ENCODE measurements around the gene TMEM212. TPM values are rescaled to one million over a fixed set of nuclear protein-coding genes. Genes with fewer than 3 reads are reported as not detected.

The TMEM212 gene
- total RNA-seq (2014; rRNA removed; shearing (Covaris generic)): not detected in 2 replicates

DNA sequence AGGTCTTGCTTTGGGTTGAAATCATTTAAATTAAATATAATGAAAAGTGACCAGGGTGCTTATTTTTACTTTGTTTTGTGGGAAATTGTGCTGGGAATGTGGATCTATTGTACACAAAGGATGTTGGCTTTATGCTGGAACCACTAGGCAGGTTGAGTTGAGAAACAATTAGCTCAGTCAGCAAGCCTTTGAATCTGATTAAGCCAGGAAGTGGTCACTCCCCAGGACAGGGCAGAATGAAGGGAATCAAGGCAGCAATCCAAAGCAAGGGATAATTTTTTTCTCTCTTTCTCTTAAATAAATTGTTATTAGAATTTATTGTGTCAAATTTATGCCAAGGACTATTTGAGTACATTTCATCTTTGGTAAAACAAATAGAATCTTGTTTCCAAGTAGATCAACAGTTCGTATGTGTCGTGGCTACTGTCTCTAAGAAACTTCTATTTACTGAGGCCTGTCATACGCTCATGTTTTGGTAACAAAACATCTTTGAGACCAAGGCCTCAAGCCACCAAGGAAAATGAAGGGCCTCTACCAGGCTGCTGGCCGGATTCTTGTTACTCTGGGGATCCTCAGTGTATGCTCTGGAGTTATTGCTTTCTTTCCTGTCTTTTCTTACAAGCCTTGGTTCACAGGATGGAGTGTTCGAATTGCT, at the start of gene TMEM212:
Gene TMEM212, plus strand, starts transcription at position 486 of the 655 bp plus-strand sequence. Its CDS starts 35 bp downstream, at position 521.
- peak; percentile 58 for DNase-seq (ENCODE audit: low spot score)

GRCh38 chr3:171796625-171797264, 46.4 kb upstream of the TMEM212 start:
- no peak for DNase-seq (ENCODE audit: low spot score)

DNA sequence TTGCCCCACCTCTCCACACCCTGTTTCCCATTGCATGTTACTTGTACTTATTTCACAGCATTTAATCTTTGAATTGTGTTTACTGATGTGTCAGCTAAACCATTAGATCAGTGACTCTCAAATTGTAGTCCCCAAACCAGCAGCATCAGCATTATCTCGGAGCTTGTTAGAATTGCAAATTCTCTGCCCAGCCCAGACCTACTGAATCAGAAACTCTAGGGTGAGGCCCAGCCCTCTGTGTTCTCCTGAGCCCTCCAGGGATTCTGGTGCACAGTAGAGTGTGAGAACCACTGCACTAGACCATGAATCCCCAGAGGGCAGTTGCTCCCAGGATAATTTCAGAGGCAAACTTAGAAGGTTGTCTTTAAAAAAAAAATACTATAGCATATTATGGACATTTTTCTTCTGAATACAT, 45.9 kb upstream of the TMEM212 start:
- DNase-seq (ENCODE audit: low spot score): no peak

GRCh38 chr3:171797873-171798272, 45.3 kb upstream of the TMEM212 start:
- no peak for DNase-seq (ENCODE audit: low spot score)

DNA sequence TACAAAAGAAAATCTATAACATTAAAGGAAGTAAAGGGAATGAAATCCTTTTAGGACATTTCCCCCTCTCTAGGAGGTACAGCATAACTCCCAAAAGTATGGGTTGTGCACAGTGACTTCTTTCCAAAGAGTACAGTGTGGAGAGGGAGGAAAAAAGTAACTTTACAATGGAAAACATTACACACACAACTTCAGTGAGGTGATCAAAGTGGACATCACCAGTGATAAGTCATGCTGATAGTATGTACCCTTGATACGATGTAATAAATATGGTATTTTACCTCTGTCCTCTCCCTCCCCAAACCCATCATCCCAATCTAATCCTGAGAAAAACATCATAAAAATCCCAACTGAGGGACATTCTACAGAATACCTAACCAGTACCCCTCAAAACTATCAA, 43.6 kb upstream of the TMEM212 start:
- no peak for DNase-seq (ENCODE audit: low spot score)

- peak; percentile 40 for DNase-seq (ENCODE audit: low spot score)
These were observed 41.2 kb upstream of the TMEM212 start for GRCh38 chr3:171801738-171802589.

DNA sequence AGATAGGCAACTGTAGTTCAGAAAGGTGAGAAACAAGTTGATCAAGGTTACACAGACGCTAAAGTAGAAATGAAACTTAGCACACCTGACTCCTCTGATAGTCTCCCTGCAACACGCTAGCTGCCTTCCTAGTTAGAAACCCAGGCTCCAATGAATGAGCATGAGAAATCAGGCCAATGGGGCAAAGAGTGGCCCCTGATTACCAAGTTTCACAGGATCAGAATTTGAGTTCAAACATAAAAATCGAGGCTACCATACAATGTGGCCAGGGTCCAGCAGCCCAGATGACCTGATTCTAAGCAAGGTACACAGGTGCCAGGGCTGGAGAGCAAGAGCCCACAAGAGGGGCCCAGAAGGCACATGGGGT, 40.6 kb upstream of the TMEM212 start:
- no peak for DNase-seq (ENCODE audit: low spot score)

DNA sequence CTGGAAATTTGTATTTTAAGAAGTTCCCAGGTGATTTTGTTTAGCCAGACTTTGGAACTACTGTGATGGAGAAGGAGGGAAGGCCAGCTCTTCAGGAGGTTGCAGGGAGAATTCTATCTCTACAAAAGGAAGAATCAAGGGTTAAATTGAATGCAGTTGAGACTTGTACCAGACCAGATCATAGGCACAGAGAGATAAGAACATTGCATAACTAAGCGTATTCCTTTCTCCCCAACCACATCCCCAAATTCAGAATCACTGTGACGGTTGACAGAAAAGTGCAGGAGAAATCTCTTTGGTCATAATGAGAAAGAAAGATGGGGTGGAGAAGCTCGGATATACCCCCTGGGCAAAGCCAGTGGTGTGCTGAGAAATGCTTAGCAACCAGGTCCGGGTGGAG, 40.1 kb upstream of the TMEM212 start:
- DNase-seq (ENCODE audit: low spot score): no peak

GRCh38 chr3:171804618-171805389, 38.3 kb upstream of the TMEM212 start:
- no peak for DNase-seq (ENCODE audit: low spot score)

GRCh38 chr3:171805687-171806086, 37.5 kb upstream of the TMEM212 start:
- no peak for DNase-seq (ENCODE audit: low spot score)

- peak; percentile 95 for DNase-seq (ENCODE audit: low spot score)
These were observed 36.7 kb upstream of the TMEM212 start for GRCh38 chr3:171806200-171807128.

DNA sequence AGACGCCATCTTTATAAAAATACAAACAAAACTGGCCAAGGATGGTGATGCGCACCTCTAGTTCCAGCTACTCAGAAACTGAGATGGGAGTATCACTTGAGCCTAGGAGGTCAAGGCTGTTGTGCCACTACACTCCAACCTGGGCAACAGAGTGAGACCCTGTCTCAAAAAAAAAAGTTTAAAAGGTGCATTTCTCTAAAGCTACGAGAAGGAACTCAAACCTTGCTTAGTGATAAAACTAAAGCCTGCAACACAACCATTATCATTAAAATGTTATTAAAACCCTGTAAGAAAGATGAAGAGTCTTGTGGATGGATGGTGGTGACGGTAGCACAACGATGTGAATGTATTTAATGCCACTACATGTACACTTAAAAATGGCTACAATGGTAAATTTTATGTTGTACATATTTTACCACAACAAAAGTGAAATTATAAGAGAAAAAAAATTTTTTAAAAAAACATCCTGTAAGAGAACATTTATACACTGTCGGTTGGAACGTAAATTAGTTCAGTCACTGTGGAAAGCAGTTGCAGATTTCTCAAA, 35.9 kb upstream of the TMEM212 start:
- DNase-seq (ENCODE audit: low spot score): no peak

DNA sequence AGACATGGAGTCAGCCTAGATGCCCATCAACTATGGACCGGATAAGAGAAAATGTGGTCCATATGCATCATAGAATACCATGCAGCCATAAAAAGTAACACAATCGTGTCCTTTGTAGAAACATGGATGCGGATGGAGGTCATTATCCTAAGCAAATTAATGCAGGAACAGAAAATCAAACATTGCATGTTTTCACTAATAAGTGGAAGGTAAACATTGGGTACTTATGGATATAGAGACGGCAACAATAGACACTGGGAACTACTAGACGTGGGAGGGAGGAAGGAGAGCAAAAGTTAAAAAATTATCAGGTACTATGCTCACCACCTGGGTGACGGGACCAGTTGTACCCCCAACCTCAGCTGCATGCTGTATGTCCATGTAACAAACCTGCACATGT, 35.3 kb upstream of the TMEM212 start:
- no peak for DNase-seq (ENCODE audit: low spot score)

- peak; percentile 67 for DNase-seq (ENCODE audit: low spot score)
These were observed 33.6 kb upstream of the TMEM212 start for GRCh38 chr3:171809611-171809860.

DNA sequence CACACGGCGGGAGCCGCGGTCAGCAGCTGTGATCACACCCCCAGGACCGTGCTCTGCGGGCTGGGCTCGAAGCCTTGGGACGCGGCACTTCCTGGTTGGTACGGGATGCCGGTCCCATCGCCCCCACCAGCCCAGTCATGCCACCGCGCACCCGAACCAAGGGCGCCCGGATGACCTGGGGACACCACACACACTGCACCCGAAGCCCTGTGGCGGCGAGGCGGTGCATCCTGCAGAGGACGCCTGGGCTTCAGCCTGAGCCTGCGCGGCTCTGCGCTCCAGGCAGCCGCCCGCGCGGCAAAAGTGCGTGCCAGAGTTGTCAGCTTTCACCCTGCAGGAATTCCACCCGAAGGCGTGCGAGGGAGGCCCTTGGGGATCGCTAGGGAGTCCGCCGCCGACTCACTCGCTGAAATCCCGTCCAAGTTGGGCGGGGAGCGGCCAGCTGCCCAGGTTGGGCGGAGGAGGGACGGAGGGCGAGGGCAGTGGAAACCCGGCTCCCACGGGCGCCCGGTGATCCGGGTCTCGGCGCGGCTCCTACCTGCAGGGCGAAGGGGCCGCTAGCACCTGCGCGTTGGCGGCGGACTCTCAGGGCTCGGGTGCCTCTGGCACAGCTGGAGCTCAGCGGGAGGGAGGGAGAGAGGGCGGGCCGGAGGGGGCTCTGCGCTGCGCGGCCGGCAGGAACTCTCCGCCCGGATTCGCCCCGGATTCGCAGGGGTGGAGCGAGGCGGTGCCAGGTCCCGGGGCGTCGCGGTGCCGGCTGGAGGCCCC, 33.1 kb upstream of the TMEM212 start, which contains the start of gene PLD1:
Gene PLD1, minus strand, starts transcription at position 623 of the 768 bp plus-strand sequence. CDS start 72,432 bp downstream, outside the sequence.
- DNase-seq (ENCODE audit: low spot score): peak; percentile 80

DNA sequence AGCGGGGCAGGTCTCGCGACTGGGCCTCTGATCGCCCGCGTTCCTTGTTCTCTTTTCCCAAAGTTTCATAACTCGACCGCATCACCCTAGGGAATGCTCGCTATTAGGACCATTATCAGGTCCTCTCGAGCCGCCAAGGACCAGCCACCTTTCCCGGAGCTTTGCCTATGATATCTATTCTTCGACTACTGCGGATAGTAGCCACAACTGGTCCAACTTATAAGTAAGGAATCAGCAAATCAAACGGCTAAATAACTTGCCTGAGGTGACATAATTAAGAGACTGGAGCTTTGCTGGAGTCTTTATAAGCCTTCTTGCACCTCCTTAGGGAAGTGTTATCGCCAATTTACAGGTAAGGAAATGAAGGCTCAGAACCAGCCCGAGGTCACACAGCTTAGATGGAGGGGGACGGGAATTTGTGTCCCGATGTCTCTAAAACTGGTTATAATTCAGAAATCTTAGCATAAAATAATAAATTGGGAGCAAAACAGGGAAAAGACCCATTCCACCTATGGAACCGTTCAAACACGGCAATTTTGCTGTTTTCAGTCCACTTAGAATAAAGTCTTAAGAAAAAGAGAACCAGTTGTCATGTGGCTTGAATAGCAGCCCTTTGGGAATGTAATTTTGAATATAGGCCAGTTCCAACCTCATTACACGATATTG, 32.4 kb upstream of the TMEM212 start:
- DNase-seq (ENCODE audit: low spot score): no peak

DNA sequence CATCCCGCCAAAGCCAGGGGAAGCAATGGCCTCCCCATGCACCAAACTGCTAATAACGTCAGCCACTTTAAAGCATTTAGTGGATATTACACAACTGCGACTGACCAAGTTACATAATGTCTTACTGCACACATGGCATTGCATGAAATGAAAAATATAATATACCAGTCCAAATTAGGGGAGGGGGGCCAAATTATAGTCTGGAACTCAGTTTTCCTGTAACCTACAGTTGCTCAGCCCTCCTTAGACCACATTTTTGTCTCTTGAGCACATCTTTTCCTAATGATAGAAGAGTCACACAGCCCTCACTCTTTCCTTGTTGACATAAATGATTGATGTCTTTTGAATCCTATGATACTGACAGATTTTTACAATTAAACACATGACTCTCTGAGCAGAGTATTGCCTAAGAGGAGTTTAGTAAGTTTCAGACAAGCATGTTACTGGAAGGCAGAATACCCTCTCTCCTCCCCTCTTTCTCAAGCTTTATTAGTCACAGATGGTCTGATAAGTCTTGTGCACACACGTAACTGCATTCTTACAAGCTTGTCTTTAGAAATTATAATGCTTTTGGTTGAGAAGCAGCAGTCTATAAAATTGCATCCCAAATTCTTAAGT, 31.7 kb upstream of the TMEM212 start:
- peak; percentile 92 for DNase-seq (ENCODE audit: low spot score)

- no peak for DNase-seq (ENCODE audit: low spot score)
These were observed 31.2 kb upstream of the TMEM212 start for GRCh38 chr3:171811913-171812335.

DNA sequence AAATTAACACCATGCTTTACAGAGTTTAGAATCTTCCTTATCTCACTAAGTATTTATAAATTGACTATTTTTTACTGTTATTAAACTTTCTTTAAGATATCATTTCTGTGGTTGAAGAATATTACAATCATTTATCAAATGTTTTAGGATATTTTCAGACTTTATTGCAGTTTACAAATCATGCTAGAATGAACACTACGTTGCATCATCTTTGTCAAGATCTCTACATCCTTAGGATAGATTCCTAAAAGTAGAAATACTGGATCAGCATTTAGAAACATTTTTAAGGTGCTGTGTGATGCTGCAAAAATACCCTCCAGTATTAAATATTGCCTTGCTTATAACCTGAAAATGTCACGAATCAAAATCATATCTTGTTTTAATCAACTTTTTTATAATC, 30.3 kb upstream of the TMEM212 start:
- DNase-seq (ENCODE audit: low spot score): no peak
